Measurements from ENCODE around the gene RCBTB2. TPM values are rescaled to one million over a fixed set of nuclear protein-coding genes. Genes with fewer than 3 reads are reported as not detected.

RCBTB2 gene
- 9.5 and 11.1 TPM in 2 replicates for total RNA-seq

GRCh38 chr13:48532506-48533499 lies at the start of gene RCBTB2:
Gene RCBTB2 (minus strand): TSS chr13:48533080. CDS start chr13:48521939, 11,141 bp downstream.

Other genes with a start within 250 kb of the RCBTB2 start
- gene RB1, start 229.3 kb downstream of the RCBTB2 start, total RNA-seq: 19.2 and 29.1 TPM in 2 replicates
- 3.1 and 10.2 TPM in 2 replicates for gene LPAR6, start 120.0 kb downstream of the RCBTB2 start, total RNA-seq
- not detected in 2 replicates for gene CYSLTR2, start 120.8 kb upstream of the RCBTB2 start, total RNA-seq